Measurements from ENCODE around the gene GPR33. TPM values are rescaled to one million over a fixed set of nuclear protein-coding genes. Genes with fewer than 3 reads are reported as not detected.

Gene GPR33
- polyA plus RNA-seq, 4 donors: 0.06 TPM; not detected in 3

- Histone ChIP-seq H3K27ac (ENCODE audit: low read depth in 1 of 3, low read length in 2 of 3) (no peak overlapping the region), H3K9me3 (ENCODE audit: control insufficient read depth in 2 of 2, insufficient read depth in 1 of 2, low read depth in 1 of 2, low read length in 1 of 2) (no peaks in the 10 kb centered on the region), H3K36me3 (ENCODE audit: control insufficient read depth in 3 of 3, insufficient read depth in 2 of 3, low read depth in 1 of 3, low read length in 3 of 3) (no peaks in the 10 kb centered on the region), H3K4me1 (ENCODE audit: control insufficient read depth in 3 of 3, insufficient read depth in 2 of 3, low read depth in 1 of 3, low read length in 2 of 3) (no peaks in the 10 kb centered on the region), H3K4me3 (ENCODE audit: low read depth in 1 of 3, low read length in 3 of 3) (no peak overlapping the region), H3K27me3 (ENCODE audit: control insufficient read depth in 3 of 3, insufficient read depth in 3 of 3, low read length in 3 of 3) (no peaks in the 10 kb centered on the region)
- DNase-seq: no peak
- 58 to 81% (median 73%) methylated on average over 5 of the region's 5 CpGs for WGBS, 3 donors
- no peak for FAIRE-seq
Measured at GRCh38 chr14:31508135-31508534, 20.3 kb upstream of the GPR33 start.

- FAIRE-seq (no peak), DNase-seq (no peak)
- Histone ChIP-seq H3K4me1 (ENCODE audit: control insufficient read depth in 3 of 3, insufficient read depth in 2 of 3, low read depth in 1 of 3, low read length in 2 of 3) (no peaks in the 10 kb centered on the region), H3K9me3 (ENCODE audit: control insufficient read depth in 2 of 2, insufficient read depth in 1 of 2, low read depth in 1 of 2, low read length in 1 of 2) (no peaks in the 10 kb centered on the region), H3K36me3 (ENCODE audit: control insufficient read depth in 3 of 3, insufficient read depth in 2 of 3, low read depth in 1 of 3, low read length in 3 of 3) (no peaks in the 10 kb centered on the region), H3K27me3 (ENCODE audit: control insufficient read depth in 3 of 3, insufficient read depth in 3 of 3, low read length in 3 of 3) (no peaks in the 10 kb centered on the region), H3K4me3 (ENCODE audit: low read depth in 1 of 3, low read length in 3 of 3) (no peak overlapping the region), H3K27ac (ENCODE audit: low read depth in 1 of 3, low read length in 2 of 3) (no peak overlapping the region)
- 54 to 68% (median 56%) methylated on average over 1 of the region's 1 CpG for WGBS, 3 donors
Measured at GRCh38 chr14:31505411-31505810, 17.6 kb upstream of the GPR33 start.

- Histone ChIP-seq H3K27me3 (ENCODE audit: control insufficient read depth in 3 of 3, insufficient read depth in 3 of 3, low read length in 3 of 3) (no peaks in the 10 kb centered on the region), H3K36me3 (ENCODE audit: control insufficient read depth in 3 of 3, insufficient read depth in 2 of 3, low read depth in 1 of 3, low read length in 3 of 3) (no peaks in the 10 kb centered on the region), H3K4me1 (ENCODE audit: control insufficient read depth in 3 of 3, insufficient read depth in 2 of 3, low read depth in 1 of 3, low read length in 2 of 3) (no peaks in the 10 kb centered on the region), H3K9me3 (ENCODE audit: control insufficient read depth in 2 of 2, insufficient read depth in 1 of 2, low read depth in 1 of 2, low read length in 1 of 2) (no peaks in the 10 kb centered on the region), H3K27ac (ENCODE audit: low read depth in 1 of 3, low read length in 2 of 3) (no peak overlapping the region), H3K4me3 (ENCODE audit: low read depth in 1 of 3, low read length in 3 of 3) (no peak overlapping the region)
- WGBS, 3 donors: 60 to 76% (median 62%) methylated on average over 2 of the region's 2 CpGs
- DNase-seq: no peak
- no peak for FAIRE-seq
Measured at GRCh38 chr14:31501870-31502269, 14.0 kb upstream of the GPR33 start.

- Histone ChIP-seq H3K36me3 (ENCODE audit: control insufficient read depth in 3 of 3, insufficient read depth in 2 of 3, low read depth in 1 of 3, low read length in 3 of 3) (no peaks in the 10 kb centered on the region), H3K27ac (ENCODE audit: low read depth in 1 of 3, low read length in 2 of 3) (no peak overlapping the region), H3K4me1 (ENCODE audit: control insufficient read depth in 3 of 3, insufficient read depth in 2 of 3, low read depth in 1 of 3, low read length in 2 of 3) (no peaks in the 10 kb centered on the region), H3K27me3 (ENCODE audit: control insufficient read depth in 3 of 3, insufficient read depth in 3 of 3, low read length in 3 of 3) (no peaks in the 10 kb centered on the region), H3K9me3 (ENCODE audit: control insufficient read depth in 2 of 2, insufficient read depth in 1 of 2, low read depth in 1 of 2, low read length in 1 of 2) (peaks cover 0 to 2% of the 10 kb centered on the region in 2 donors), H3K4me3 (ENCODE audit: low read depth in 1 of 3, low read length in 3 of 3) (no peak overlapping the region)
- peak in 1 of 2 donors; percentile 7 for DNase-seq
- 81 to 83% (median 81%) methylated on average over 8 of the region's 8 CpGs for WGBS, 3 donors
- no peak for FAIRE-seq
Measured at GRCh38 chr14:31492759-31493498, 5.1 kb upstream of the GPR33 start.

GRCh38 chr14:31489691-31490090 is 1.9 kb upstream of the GPR33 start:
- H3K4me1 ChIP-seq (ENCODE audit: control insufficient read depth in 3 of 3, insufficient read depth in 2 of 3, low read depth in 1 of 3, low read length in 2 of 3): no peaks in the 10 kb centered on the region
- H3K27ac ChIP-seq (ENCODE audit: low read depth in 1 of 3, low read length in 2 of 3): no peak overlapping the region
- H3K36me3 ChIP-seq (ENCODE audit: control insufficient read depth in 3 of 3, insufficient read depth in 2 of 3, low read depth in 1 of 3, low read length in 3 of 3): no peaks in the 10 kb centered on the region
- DNase-seq (no peak), FAIRE-seq (no peak)
- no peak overlapping the region for H3K4me3 ChIP-seq (ENCODE audit: low read depth in 1 of 3, low read length in 3 of 3)
- peaks cover 0 to 2% of the 10 kb centered on the region in 2 donors for H3K9me3 ChIP-seq (ENCODE audit: control insufficient read depth in 2 of 2, insufficient read depth in 1 of 2, low read depth in 1 of 2, low read length in 1 of 2)
- H3K27me3 ChIP-seq (ENCODE audit: control insufficient read depth in 3 of 3, insufficient read depth in 3 of 3, low read length in 3 of 3): no peaks in the 10 kb centered on the region

GRCh38 chr14:31486764-31487163 is 1.1 kb downstream of the GPR33 start:
- FAIRE-seq (no peak), DNase-seq (no peak)
- Histone ChIP-seq H3K9me3 (ENCODE audit: control insufficient read depth in 2 of 2, insufficient read depth in 1 of 2, low read depth in 1 of 2, low read length in 1 of 2) (no peaks in the 10 kb centered on the region), H3K36me3 (ENCODE audit: control insufficient read depth in 3 of 3, insufficient read depth in 2 of 3, low read depth in 1 of 3, low read length in 3 of 3) (no peaks in the 10 kb centered on the region), H3K27ac (ENCODE audit: low read depth in 1 of 3, low read length in 2 of 3) (no peak overlapping the region), H3K4me1 (ENCODE audit: control insufficient read depth in 3 of 3, insufficient read depth in 2 of 3, low read depth in 1 of 3, low read length in 2 of 3) (no peaks in the 10 kb centered on the region), H3K4me3 (ENCODE audit: low read depth in 1 of 3, low read length in 3 of 3) (no peak overlapping the region), H3K27me3 (ENCODE audit: control insufficient read depth in 3 of 3, insufficient read depth in 3 of 3, low read length in 3 of 3) (no peaks in the 10 kb centered on the region)
- 84 to 90% (median 87%) methylated on average over 2 of the region's 2 CpGs for WGBS, 3 donors

GRCh38 chr14:31484754-31485153 is 3.1 kb downstream of the GPR33 start:
- Histone ChIP-seq H3K4me3 (ENCODE audit: low read depth in 1 of 3, low read length in 3 of 3) (no peak overlapping the region), H3K27ac (ENCODE audit: low read depth in 1 of 3, low read length in 2 of 3) (no peak overlapping the region), H3K36me3 (ENCODE audit: control insufficient read depth in 3 of 3, insufficient read depth in 2 of 3, low read depth in 1 of 3, low read length in 3 of 3) (no peaks in the 10 kb centered on the region), H3K4me1 (ENCODE audit: control insufficient read depth in 3 of 3, insufficient read depth in 2 of 3, low read depth in 1 of 3, low read length in 2 of 3) (no peaks in the 10 kb centered on the region), H3K9me3 (ENCODE audit: control insufficient read depth in 2 of 2, insufficient read depth in 1 of 2, low read depth in 1 of 2, low read length in 1 of 2) (no peaks in the 10 kb centered on the region), H3K27me3 (ENCODE audit: control insufficient read depth in 3 of 3, insufficient read depth in 3 of 3, low read length in 3 of 3) (no peaks in the 10 kb centered on the region)
- DNase-seq (no peak), FAIRE-seq (no peak)
- WGBS, 3 donors: 82 to 90% (median 83%) methylated on average over 3 of the region's 3 CpGs

- 78 to 92% (median 78%) methylated on average over 4 of the region's 4 CpGs for WGBS, 3 donors
- H3K27ac ChIP-seq (ENCODE audit: low read depth in 1 of 3, low read length in 2 of 3): no peak overlapping the region
- H3K4me3 ChIP-seq (ENCODE audit: low read depth in 1 of 3, low read length in 3 of 3): no peak overlapping the region
- H3K36me3 ChIP-seq (ENCODE audit: control insufficient read depth in 3 of 3, insufficient read depth in 2 of 3, low read depth in 1 of 3, low read length in 3 of 3): no peaks in the 10 kb centered on the region
- H3K27me3 ChIP-seq (ENCODE audit: control insufficient read depth in 3 of 3, insufficient read depth in 3 of 3, low read length in 3 of 3): no peaks in the 10 kb centered on the region
- H3K9me3 ChIP-seq (ENCODE audit: control insufficient read depth in 2 of 2, insufficient read depth in 1 of 2, low read depth in 1 of 2, low read length in 1 of 2): no peaks in the 10 kb centered on the region
- DNase-seq (no peak), FAIRE-seq (no peak)
- no peaks in the 10 kb centered on the region for H3K4me1 ChIP-seq (ENCODE audit: control insufficient read depth in 3 of 3, insufficient read depth in 2 of 3, low read depth in 1 of 3, low read length in 2 of 3)
Measured at GRCh38 chr14:31480156-31480555, 7.7 kb downstream of the GPR33 start.

- 67 to 77% (median 77%) methylated on average over 3 of the region's 3 CpGs for WGBS, 3 donors
Measured at GRCh38 chr14:31479027-31479426, 8.8 kb downstream of the GPR33 start.

More at GRCh38 chr14:31479027-31479426, 8.8 kb downstream of the GPR33 start:
- FAIRE-seq: no peak
- Histone ChIP-seq H3K36me3 (ENCODE audit: control insufficient read depth in 3 of 3, insufficient read depth in 2 of 3, low read depth in 1 of 3, low read length in 3 of 3) (no peaks in the 10 kb centered on the region), H3K9me3 (ENCODE audit: control insufficient read depth in 2 of 2, insufficient read depth in 1 of 2, low read depth in 1 of 2, low read length in 1 of 2) (no peaks in the 10 kb centered on the region), H3K27ac (ENCODE audit: low read depth in 1 of 3, low read length in 2 of 3) (no peak overlapping the region), H3K27me3 (ENCODE audit: control insufficient read depth in 3 of 3, insufficient read depth in 3 of 3, low read length in 3 of 3) (no peaks in the 10 kb centered on the region), H3K4me3 (ENCODE audit: low read depth in 1 of 3, low read length in 3 of 3) (no peak overlapping the region), H3K4me1 (ENCODE audit: control insufficient read depth in 3 of 3, insufficient read depth in 2 of 3, low read depth in 1 of 3, low read length in 2 of 3) (no peaks in the 10 kb centered on the region)
- no peak for DNase-seq
